ENCODE data around the gene SLCO4C1. TPM values are rescaled to one million over a fixed set of nuclear protein-coding genes. Genes with fewer than 3 reads are reported as not detected.

SLCO4C1 gene
- polyA plus RNA-seq, 3 donors = 21.1 to 32.4 (median 25.1) TPM

GRCh38 chr5:102283102-102283797, 12.8 kb downstream of the SLCO4C1 start:
- DNase-seq = no peak

- no peak for DNase-seq
Observed at GRCh38 chr5:102279711-102280110, 16.4 kb downstream of the SLCO4C1 start.

GRCh38 chr5:102278231-102278630, 17.9 kb downstream of the SLCO4C1 start:
- no peak for DNase-seq

- no peak for DNase-seq
Observed at GRCh38 chr5:102277144-102277543, 18.9 kb downstream of the SLCO4C1 start.

GRCh38 chr5:102271759-102272158, 24.3 kb downstream of the SLCO4C1 start:
- DNase-seq = no peak

- DNase-seq = no peak
Observed at GRCh38 chr5:102270036-102270435, 26.0 kb downstream of the SLCO4C1 start.

GRCh38 chr5:102262688-102263087, 33.4 kb downstream of the SLCO4C1 start:
- no peak for DNase-seq

- DNase-seq = no peak
Observed at GRCh38 chr5:102249381-102249780, 46.7 kb downstream of the SLCO4C1 start.

GRCh38 chr5:102243213-102243612, 52.9 kb downstream of the SLCO4C1 start:
- no peak for DNase-seq

GRCh38 chr5:102241809-102242421, 54.2 kb downstream of the SLCO4C1 start:
- DNase-seq = no peak

- DNase-seq = no peak
Observed at GRCh38 chr5:102231693-102232619, 64.1 kb downstream of the SLCO4C1 start.

- DNase-seq = no peak
Observed at GRCh38 chr5:102229685-102230084, 66.4 kb downstream of the SLCO4C1 start.

GRCh38 chr5:102226321-102226720, 69.8 kb downstream of the SLCO4C1 start:
- DNase-seq = no peak

GRCh38 chr5:102223542-102224477, 72.3 kb downstream of the SLCO4C1 start:
- DNase-seq = peak; percentile 33

GRCh38 chr5:102222772-102223171, 73.3 kb downstream of the SLCO4C1 start:
- no peak for DNase-seq

GRCh38 chr5:102221949-102222348, 74.1 kb downstream of the SLCO4C1 start:
- no peak for DNase-seq

- DNase-seq = no peak
Observed at GRCh38 chr5:102218159-102218558, 77.9 kb downstream of the SLCO4C1 start.

- no peak for DNase-seq
Observed at GRCh38 chr5:102216678-102217077, 79.4 kb downstream of the SLCO4C1 start.

- no peak for DNase-seq
Observed at GRCh38 chr5:102211165-102211564, 84.9 kb downstream of the SLCO4C1 start.

GRCh38 chr5:102200861-102201260, 95.2 kb downstream of the SLCO4C1 start:
- no peak for DNase-seq

GRCh38 chr5:102196481-102196880, 99.6 kb downstream of the SLCO4C1 start:
- DNase-seq = no peak

Measured in renal pelvis (tissue), 4 donors.